Mesenchymal stem cell (in vitro differentiated cells and primary cell): Measurements from ENCODE around the gene ZBTB7C.

Source experiments
- DNase-seq: peaks from one replicate; pipeline ENCODE4 v3.0.0-alpha.2; 2013
- H2AFZ ChIP-seq: one replicate; pipeline ENCODE4 v1.6.1; 2013; ENCODE audit warnings: low read depth, mild to moderate bottlenecking, control low read depth, inconsistent platforms, low read length, moderate library complexity
- H2AK5ac ChIP-seq: 2 replicates; pipeline ENCODE4 v1.6.1; 2013; ENCODE audit warnings: low read length, moderate library complexity, mild to moderate bottlenecking, inconsistent platforms; ENCODE audit not compliant: severe bottlenecking
- H2BK120ac ChIP-seq: one replicate; pipeline ENCODE4 v1.6.1; 2013; ENCODE audit warnings: low read depth, mild to moderate bottlenecking, inconsistent platforms, low read length, moderate library complexity
- H2BK12ac ChIP-seq, 2 experiments: one replicate each; pipeline ENCODE4 v1.6.1; 2013; ENCODE audit warnings: inconsistent platforms in 2 of 2, low read length in 2 of 2, mild to moderate bottlenecking in 2 of 2, moderate library complexity in 2 of 2, control low read depth in 1 of 2
- H2BK15ac ChIP-seq: one replicate; pipeline ENCODE4 v1.6.1; 2013; ENCODE audit warnings: mild to moderate bottlenecking, low read depth, inconsistent platforms; ENCODE audit not compliant: poor library complexity, severe bottlenecking
- H2BK5ac ChIP-seq: 2 replicates; pipeline ENCODE4 v1.6.1; 2013; ENCODE audit warnings: low read depth, mild to moderate bottlenecking, low read length, control low read depth, inconsistent platforms; ENCODE audit not compliant: poor library complexity, severe bottlenecking
- H3K14ac ChIP-seq, 2 experiments: one replicate each; pipeline ENCODE4 v1.6.1; 2013; ENCODE audit warnings: inconsistent platforms in 2 of 2, low read length in 2 of 2, control low read depth in 1 of 2, mild to moderate bottlenecking in 1 of 2, moderate library complexity in 1 of 2
- H3K18ac ChIP-seq, 2 experiments: one replicate each; pipeline ENCODE4 v1.6.1; 2013; ENCODE audit warnings: inconsistent platforms in 2 of 2, low read length in 2 of 2, control low read depth in 1 of 2, low read depth in 1 of 2, mild to moderate bottlenecking in 1 of 2
- H3K23ac ChIP-seq, 2 experiments: one replicate each; pipeline ENCODE4 v1.6.1; 2013; ENCODE audit warnings: inconsistent platforms in 2 of 2, low read length in 2 of 2, mild to moderate bottlenecking in 2 of 2, moderate library complexity in 2 of 2, control low read depth in 1 of 2
- H3K27ac ChIP-seq: 2 replicates; pipeline ENCODE4 v1.5.1; 2013; ENCODE audit warnings: mild to moderate bottlenecking, moderate library complexity, low read length, control low read depth, inconsistent platforms; ENCODE audit not compliant: poor library complexity, severe bottlenecking
- H3K27me3 ChIP-seq, 2 experiments: 2 replicates each; pipeline versions ENCODE4 v1.6.1 to v1.7.0; 2013; ENCODE audit warnings: low read length in 2 of 2, mild to moderate bottlenecking in 2 of 2, moderate library complexity in 2 of 2, control low read depth in 1 of 2, inconsistent platforms in 1 of 2; ENCODE audit not compliant: control insufficient read depth in 1 of 2, insufficient read depth in 1 of 2
- H3K36me3 ChIP-seq, 2 experiments: 2 replicates each; pipeline versions ENCODE4 v1.6.1 to v1.7.0; 2013; ENCODE audit warnings: low read length in 2 of 2, control low read depth in 1 of 2, inconsistent platforms in 1 of 2, low read depth in 1 of 2, mild to moderate bottlenecking in 1 of 2; ENCODE audit not compliant: insufficient read depth in 2 of 2, control insufficient read depth in 1 of 2
- H3K4ac ChIP-seq, 2 experiments: one replicate each; pipeline ENCODE4 v1.6.1; 2013; ENCODE audit warnings: inconsistent platforms in 2 of 2, low read length in 2 of 2, mild to moderate bottlenecking in 2 of 2, moderate library complexity in 2 of 2, control low read depth in 1 of 2, low read depth in 1 of 2
- H3K4me1 ChIP-seq: 2 replicates; pipeline ENCODE4 v1.6.1; 2013; ENCODE audit warnings: low read depth, low read length, control low read depth; ENCODE audit not compliant: control insufficient read depth, insufficient read depth
- H3K4me2 ChIP-seq: 2 replicates; pipeline ENCODE4 v1.6.1; 2013; ENCODE audit warnings: low read length, mild to moderate bottlenecking, inconsistent platforms; ENCODE audit not compliant: poor library complexity, severe bottlenecking
- H3K4me3 ChIP-seq, 2 experiments: 2 replicates each; pipeline versions ENCODE4 v1.5.1 to v1.7.0; 2013; ENCODE audit warnings: low read length in 2 of 2, mild to moderate bottlenecking in 2 of 2, control low read depth in 1 of 2, low read depth in 1 of 2; ENCODE audit not compliant: insufficient read depth in 1 of 2
- H3K79me1 ChIP-seq: replicated peaks from 2 replicates; pipeline ENCODE4 v1.6.1; 2013; ENCODE audit warnings: mild to moderate bottlenecking, control low read depth, low read length, inconsistent platforms; ENCODE audit not compliant: poor library complexity, severe bottlenecking
- H3K9ac ChIP-seq: 2 replicates; pipeline ENCODE4 v1.7.0; 2013; ENCODE audit warnings: mild to moderate bottlenecking, low read length, moderate library complexity
- H3K9me3 ChIP-seq: 2 replicates; pipeline ENCODE4 v1.7.0; 2013; ENCODE audit warnings: mild to moderate bottlenecking, low read length; ENCODE audit not compliant: control insufficient read depth
- H4K8ac ChIP-seq: one replicate; pipeline ENCODE4 v1.6.1; 2013; ENCODE audit warnings: inconsistent platforms, mild to moderate bottlenecking, low read length, moderate library complexity
- H4K91ac ChIP-seq: one replicate; pipeline ENCODE4 v1.6.1; 2013; ENCODE audit warnings: mild to moderate bottlenecking, low read length, inconsistent platforms
- WGBS: methylation state at CpG from one replicate; pipeline ENCODE4 v1.1.7; 2013; ENCODE audit warnings: mixed read lengths; 5-methylcytosine and 5-hydroxymethylcytosine counted together

ZBTB7C gene

DNA sequence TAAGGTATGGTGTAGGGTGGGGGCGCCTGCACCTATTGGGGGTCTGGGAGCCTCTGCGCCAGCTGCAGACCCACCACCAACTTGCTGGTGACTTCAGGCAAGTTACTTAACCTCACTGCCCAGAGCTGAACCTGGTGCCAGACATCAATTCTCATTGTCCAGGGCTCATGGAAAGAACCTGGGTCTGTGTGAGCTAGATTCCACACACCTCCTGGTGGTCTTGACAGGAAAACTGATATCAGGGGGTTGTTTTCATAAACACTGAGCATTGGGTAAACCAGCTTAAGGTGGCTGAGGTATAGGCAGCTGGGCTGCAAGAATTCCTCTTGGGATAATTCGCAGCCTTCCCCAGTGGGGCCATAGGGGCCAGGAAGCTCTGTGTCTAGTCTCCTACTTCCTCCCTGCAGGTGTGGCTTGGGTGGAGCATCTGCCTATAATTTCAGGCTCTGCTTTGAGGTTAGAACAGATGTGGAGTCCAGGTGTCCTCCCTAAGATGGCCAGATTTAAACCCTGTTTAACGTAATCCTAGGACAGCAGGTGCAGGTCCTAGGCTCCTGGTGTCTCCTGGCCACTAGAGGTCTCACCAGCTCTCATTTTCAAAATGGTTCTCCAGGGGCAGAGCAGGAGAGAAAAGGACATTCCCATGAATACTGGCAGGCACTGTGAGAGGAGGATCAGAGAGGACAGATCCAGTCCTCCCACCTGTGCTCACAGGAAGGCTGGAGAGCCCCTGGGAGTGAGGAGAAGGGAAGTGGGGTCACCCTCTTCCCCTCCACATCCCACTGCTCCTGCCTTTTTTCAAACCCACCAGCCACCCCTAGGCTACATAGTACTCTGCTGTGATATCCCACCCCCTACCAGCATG is 378.3 kb downstream of the ZBTB7C start:
- DNase-seq = peak; percentile 45
- H2AK5ac ChIP-seq = no peak overlapping the region
- no peak overlapping the region for H3K27ac ChIP-seq
- no peak overlapping the region for H3K14ac ChIP-seq
- H2BK120ac ChIP-seq = no peak overlapping the region
- no peak overlapping the region for H2BK5ac ChIP-seq
- whole genome bisulfite sequencing = 86% methylated on average over 4 of the region's 4 CpGs
- H3K18ac ChIP-seq = no peak overlapping the region
- H3K79me1 ChIP-seq = no peaks in the 10 kb centered on the region
- H3K36me3 ChIP-seq = no peaks in the 10 kb centered on the region
- H3K23ac ChIP-seq = no peak overlapping the region
- H3K4me2 ChIP-seq = no peak overlapping the region
- H2AFZ ChIP-seq = no peak overlapping the region
- no peak overlapping the region for H4K91ac ChIP-seq
- H3K4me3 ChIP-seq = no peak overlapping the region
- no peak overlapping the region for H2BK12ac ChIP-seq
- H3K27me3 ChIP-seq = peaks cover 0 to 7% of the 10 kb centered on the region in 2 experiments
- no peaks in the 10 kb centered on the region for H3K9me3 ChIP-seq
- no peak overlapping the region for H3K9ac ChIP-seq
- H3K4me1 ChIP-seq = peaks cover 1% of the 10 kb centered on the region
- H4K8ac ChIP-seq = no peak overlapping the region
- H3K4ac ChIP-seq = no peak overlapping the region
- H2BK15ac ChIP-seq = no peak overlapping the region

GRCh38 chr18:48029296-48029986 is 379.7 kb downstream of the ZBTB7C start:
- Histone ChIP-seq H2BK120ac (no peak overlapping the region), H2BK15ac (no peak overlapping the region), H3K79me1 (no peaks in the 10 kb centered on the region), H3K9me3 (no peaks in the 10 kb centered on the region), H4K8ac (no peak overlapping the region), H3K23ac (no peak overlapping the region), H3K27me3 (peaks cover 0 to 7% of the 10 kb centered on the region in 2 experiments), H3K27ac (no peak overlapping the region), H3K9ac (no peak overlapping the region), H2AK5ac (no peak overlapping the region), H3K4me3 (peak overlapping the region in 1 of 2 experiments; percentile 23), H2BK5ac (no peak overlapping the region), H4K91ac (no peak overlapping the region), H3K18ac (no peak overlapping the region), H3K4ac (no peak overlapping the region), H3K4me1 (peaks cover 1% of the 10 kb centered on the region), H2BK12ac (no peak overlapping the region), H3K4me2 (no peak overlapping the region), H2AFZ (no peak overlapping the region), H3K36me3 (no peaks in the 10 kb centered on the region), H3K14ac (no peak overlapping the region)
- no peak for DNase-seq
- WGBS = 96% methylated on average over 62 of the region's 62 CpGs

GRCh38 chr18:48028696-48029095 is 380.5 kb downstream of the ZBTB7C start:
- 84% methylated on average over 3 of the region's 4 CpGs for WGBS
- H3K18ac ChIP-seq = no peak overlapping the region
- H2AFZ ChIP-seq = no peak overlapping the region

GRCh38 chr18:48028081-48028480 is 381.1 kb downstream of the ZBTB7C start:
- Histone ChIP-seq H3K79me1 (no peaks in the 10 kb centered on the region), H4K91ac (no peak overlapping the region), H3K4me1 (peaks cover 11% of the 10 kb centered on the region), H3K9ac (peak overlapping the region; percentile 51), H3K14ac (no peak overlapping the region), H2BK120ac (no peak overlapping the region), H3K4me3 (no peak overlapping the region), H3K9me3 (no peaks in the 10 kb centered on the region), H3K27me3 (peaks cover 0 to 7% of the 10 kb centered on the region in 2 experiments), H2BK5ac (no peak overlapping the region), H3K23ac (no peak overlapping the region), H2AFZ (no peak overlapping the region), H2AK5ac (no peak overlapping the region), H3K36me3 (no peaks in the 10 kb centered on the region), H3K27ac (no peak overlapping the region), H2BK15ac (no peak overlapping the region), H3K4me2 (no peak overlapping the region), H2BK12ac (no peak overlapping the region), H3K18ac (no peak overlapping the region), H4K8ac (no peak overlapping the region), H3K4ac (no peak overlapping the region)
- 72% methylated on average over 4 of the region's 6 CpGs for WGBS
- no peak for DNase-seq

More at GRCh38 chr18:48028696-48029095, 380.5 kb downstream of the ZBTB7C start:
- Histone ChIP-seq H2BK120ac (no peak overlapping the region), H4K8ac (no peak overlapping the region), H2BK5ac (no peak overlapping the region), H3K4me3 (no peak overlapping the region), H3K4me1 (peaks cover 5% of the 10 kb centered on the region), H4K91ac (no peak overlapping the region), H3K79me1 (no peaks in the 10 kb centered on the region), H3K9ac (no peak overlapping the region), H3K9me3 (no peaks in the 10 kb centered on the region), H3K23ac (no peak overlapping the region), H3K27me3 (peaks cover 0 to 7% of the 10 kb centered on the region in 2 experiments), H3K14ac (no peak overlapping the region), H3K4me2 (no peak overlapping the region), H3K36me3 (no peaks in the 10 kb centered on the region), H3K4ac (no peak overlapping the region), H3K27ac (no peak overlapping the region), H2BK15ac (no peak overlapping the region), H2BK12ac (no peak overlapping the region), H2AK5ac (no peak overlapping the region)
- DNase-seq = no peak
